Adipocyte (in vitro differentiated cells): Measurements from ENCODE around the gene HSPG2.

Source experiments
- DNase-seq: peaks from one replicate; pipeline ENCODE4 v3.0.0-alpha.2; 2015; ENCODE audit warnings: low read depth
- H3K27me3 ChIP-seq: replicated peaks from 2 replicates; pipeline ENCODE4 v1.7.0; 2013; ENCODE audit warnings: mild to moderate bottlenecking, low read length, moderate library complexity; ENCODE audit not compliant: control insufficient read depth, insufficient read depth
- H3K36me3 ChIP-seq: 2 replicates; pipeline ENCODE4 v1.7.0; 2013; ENCODE audit warnings: low read length, mild to moderate bottlenecking, moderate library complexity; ENCODE audit not compliant: control insufficient read depth, insufficient read depth, severe bottlenecking
- H3K4me1 ChIP-seq: 2 replicates; pipeline ENCODE4 v1.7.0; 2013; ENCODE audit warnings: mild to moderate bottlenecking, low read length, moderate library complexity; ENCODE audit not compliant: control insufficient read depth, insufficient read depth
- H3K4me3 ChIP-seq: 2 replicates; pipeline ENCODE4 v1.7.0; 2013; ENCODE audit warnings: mild to moderate bottlenecking, low read length, moderate library complexity
- H3K9ac ChIP-seq: 2 replicates; pipeline ENCODE4 v1.7.0; 2013; ENCODE audit warnings: mild to moderate bottlenecking, low read length, moderate library complexity
- H3K9me3 ChIP-seq: 2 replicates; pipeline ENCODE4 v1.7.0; 2013; ENCODE audit warnings: mild to moderate bottlenecking, low read length, moderate library complexity; ENCODE audit not compliant: control insufficient read depth

HSPG2 gene

GRCh38 chr1:21900766-21901472, 36.2 kb downstream of the HSPG2 start:
- H3K9ac ChIP-seq: peak overlapping the region; percentile 85
- no peak for DNase-seq
- peaks cover 98% of the 10 kb centered on the region for H3K4me1 ChIP-seq
- no peak overlapping the region for H3K4me3 ChIP-seq
- H3K27me3 ChIP-seq: no peaks in the 10 kb centered on the region
- peaks cover 40% of the 10 kb centered on the region for H3K36me3 ChIP-seq
- no peaks in the 10 kb centered on the region for H3K9me3 ChIP-seq

GRCh38 chr1:21899987-21900386, 37.1 kb downstream of the HSPG2 start:
- peak overlapping the region; percentile 85 for H3K9ac ChIP-seq
- no peak for DNase-seq
- no peaks in the 10 kb centered on the region for H3K27me3 ChIP-seq
- peaks cover 96% of the 10 kb centered on the region for H3K4me1 ChIP-seq
- H3K36me3 ChIP-seq: peaks cover 47% of the 10 kb centered on the region
- no peak overlapping the region for H3K4me3 ChIP-seq
- H3K9me3 ChIP-seq: no peaks in the 10 kb centered on the region

GRCh38 chr1:21899267-21899810, 37.8 kb downstream of the HSPG2 start:
- Histone ChIP-seq H3K9ac (peak overlapping the region; percentile 85), H3K36me3 (peaks cover 49% of the 10 kb centered on the region), H3K9me3 (no peaks in the 10 kb centered on the region), H3K4me3 (peak overlapping the region; percentile 35), H3K4me1 (peaks cover 96% of the 10 kb centered on the region), H3K27me3 (no peaks in the 10 kb centered on the region)
- DNase-seq: no peak

- peaks cover 94% of the 10 kb centered on the region for H3K4me1 ChIP-seq
Observed at GRCh38 chr1:21898326-21899200, 38.5 kb downstream of the HSPG2 start.

GRCh38 chr1:21897844-21898243, 39.3 kb downstream of the HSPG2 start:
- no peaks in the 10 kb centered on the region for H3K9me3 ChIP-seq
- DNase-seq: no peak
- H3K4me3 ChIP-seq: peak overlapping the region; percentile 13
- peak overlapping the region; percentile 85 for H3K9ac ChIP-seq
- H3K4me1 ChIP-seq: peaks cover 89% of the 10 kb centered on the region
- no peaks in the 10 kb centered on the region for H3K27me3 ChIP-seq
- H3K36me3 ChIP-seq: peaks cover 58% of the 10 kb centered on the region

More at GRCh38 chr1:21898326-21899200, 38.5 kb downstream of the HSPG2 start:
- peak overlapping the region; percentile 35 for H3K4me3 ChIP-seq
- no peak for DNase-seq
- H3K27me3 ChIP-seq: no peaks in the 10 kb centered on the region
- H3K9me3 ChIP-seq: no peaks in the 10 kb centered on the region
- peaks cover 53% of the 10 kb centered on the region for H3K36me3 ChIP-seq
- H3K9ac ChIP-seq: peak overlapping the region; percentile 85

DNA sequence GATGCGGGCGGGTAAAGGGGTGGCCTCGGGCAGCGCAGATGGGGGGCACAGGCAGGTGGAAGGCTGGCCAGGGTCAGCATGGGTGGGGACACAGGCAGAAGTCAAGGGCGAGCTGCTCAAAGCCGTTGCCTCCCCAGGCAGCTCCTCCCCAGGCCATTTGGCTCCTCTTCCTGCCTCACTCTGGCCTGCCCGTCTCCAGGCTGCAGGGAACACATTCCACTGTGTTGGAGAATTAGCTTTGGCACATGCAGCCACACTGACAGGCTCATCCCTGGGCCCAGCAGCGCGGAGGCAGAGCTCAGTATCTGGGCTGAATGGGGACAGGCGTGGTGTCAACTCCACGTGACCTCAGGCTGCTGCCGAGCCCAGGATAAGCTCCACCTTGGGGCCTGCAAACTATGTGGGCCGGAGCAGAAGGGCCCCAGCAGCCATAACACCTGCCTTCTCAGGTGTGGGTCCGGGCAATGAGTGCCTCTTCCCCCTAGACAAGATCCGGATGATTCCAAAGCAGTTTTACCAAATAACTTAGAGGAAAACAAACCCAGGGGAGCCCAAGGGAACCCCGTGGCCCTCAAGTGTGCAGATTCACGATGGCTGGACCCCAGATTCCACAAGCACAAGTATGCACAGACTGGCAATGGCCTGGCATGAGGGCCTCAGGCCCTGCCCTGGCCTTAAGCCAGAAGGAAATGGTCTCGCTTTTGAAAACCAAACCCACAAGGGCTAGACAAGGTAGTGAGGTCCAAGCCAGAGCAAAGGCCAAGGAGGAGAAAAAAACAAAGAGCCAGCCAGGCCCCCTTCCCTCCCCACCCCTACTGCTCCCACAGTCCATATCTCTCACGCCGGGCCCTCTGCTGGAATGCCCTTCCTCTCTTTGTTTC, 40.2 kb downstream of the HSPG2 start:
- no peaks in the 10 kb centered on the region for H3K9me3 ChIP-seq
- no peak overlapping the region for H3K4me3 ChIP-seq
- DNase-seq: peak; percentile 55
- H3K27me3 ChIP-seq: no peaks in the 10 kb centered on the region
- peaks cover 80% of the 10 kb centered on the region for H3K4me1 ChIP-seq
- H3K9ac ChIP-seq: peak overlapping the region; percentile 85
- peaks cover 62% of the 10 kb centered on the region for H3K36me3 ChIP-seq

DNA sequence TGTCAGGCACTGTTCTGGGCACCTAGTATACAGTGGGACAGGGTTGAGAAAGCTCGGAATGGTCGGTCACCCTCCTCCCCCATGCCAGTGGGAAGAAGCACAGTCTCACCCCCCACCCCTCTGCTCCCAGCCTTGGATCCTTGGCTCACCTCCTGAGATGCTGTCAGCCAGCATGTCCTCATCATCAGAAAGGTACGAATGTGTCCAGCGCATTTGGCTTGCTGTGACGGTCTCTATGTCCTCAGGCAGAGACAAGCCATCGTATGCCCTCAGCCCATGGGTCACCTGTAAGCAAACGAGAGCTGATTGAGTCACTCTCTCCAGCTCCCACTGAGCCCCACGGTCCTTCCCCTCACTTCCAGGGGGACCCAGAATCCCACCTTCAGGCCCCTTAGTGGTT, 41.1 kb downstream of the HSPG2 start:
- peaks cover 71% of the 10 kb centered on the region for H3K4me1 ChIP-seq
- peaks cover 71% of the 10 kb centered on the region for H3K36me3 ChIP-seq
- H3K9me3 ChIP-seq: no peaks in the 10 kb centered on the region
- peak overlapping the region; percentile 85 for H3K9ac ChIP-seq
- no peak overlapping the region for H3K4me3 ChIP-seq
- no peaks in the 10 kb centered on the region for H3K27me3 ChIP-seq
- DNase-seq: no peak

GRCh38 chr1:21894034-21894881, 42.9 kb downstream of the HSPG2 start:
- DNase-seq: no peak
- Histone ChIP-seq H3K9ac (peak overlapping the region; percentile 85), H3K27me3 (no peaks in the 10 kb centered on the region), H3K36me3 (peaks cover 82% of the 10 kb centered on the region), H3K4me1 (peaks cover 53% of the 10 kb centered on the region), H3K9me3 (no peaks in the 10 kb centered on the region), H3K4me3 (no peak overlapping the region)

- H3K4me3 ChIP-seq: no peak overlapping the region
- DNase-seq: no peak
- H3K36me3 ChIP-seq: peaks cover 87% of the 10 kb centered on the region
- H3K4me1 ChIP-seq: peaks cover 43% of the 10 kb centered on the region
- H3K27me3 ChIP-seq: no peaks in the 10 kb centered on the region
- peak overlapping the region; percentile 85 for H3K9ac ChIP-seq
- no peaks in the 10 kb centered on the region for H3K9me3 ChIP-seq
Observed at GRCh38 chr1:21893046-21893805, 43.9 kb downstream of the HSPG2 start.
